Adrenal gland (tissue), 12 donors: ENCODE data around the gene CIB4. TPM values are rescaled to one million over a fixed set of nuclear protein-coding genes. Genes with fewer than 3 reads are reported as not detected.

Source experiments
- DNase-seq, 7 donors: peaks; one replicate each; pipeline ENCODE4 v3.0.0-alpha.2; 2019 to 2020
- H3K27ac ChIP-seq, 5 donors: fragments of 200-600 bp; sonication (generic) in 4 of 5; 1 replicate in 3 of 5; 2 replicates in 2 of 5; pipeline versions ENCODE4 v1.5.1 to v1.8.0; 2016 to 2020; ENCODE audit warnings: mild to moderate bottlenecking in 1 of 5
- H3K27me3 ChIP-seq: fragments of 200-600 bp; 2 replicates; pipeline ENCODE4 v1.8.0; 2021
- H3K36me3 ChIP-seq, 2 donors: fragments of 200-600 bp; replicated peaks in 1 of 2; 1 replicate in 1 of 2; 2 replicates in 1 of 2; pipeline versions ENCODE4 v1.5.1 to v1.8.0; 2018 to 2022
- H3K4me1 ChIP-seq, 2 donors: fragments of 200-600 bp; replicated peaks in 1 of 2; 1 replicate in 1 of 2; 2 replicates in 1 of 2; pipeline versions ENCODE4 v1.5.1 to v1.8.0; 2018 to 2021
- H3K4me3 ChIP-seq, 4 donors: fragments of 200-600 bp; sonication (generic) in 3 of 4; one replicate each; pipeline ENCODE4 v1.5.1; 2016 to 2018
- H3K9me3 ChIP-seq, 3 donors: fragments of 200-600 bp; sonication (generic) in 1 of 3; replicated peaks in 1 of 3; 1 replicate in 2 of 3; 2 replicates in 1 of 3; pipeline versions ENCODE4 v1.5.1 to v1.8.0; 2016 to 2021
- CTCF ChIP-seq, 6 experiments: fragments of 450-650 bp in 4 of 6; fragments of 200-600 bp in 2 of 6; sonication (generic) in 1 of 6; IDR thresholded peaks; 1 replicate in 5 of 6; 2 replicates in 1 of 6; pipeline versions ENCODE4 v1.5.1 to v1.8.0; 2016 to 2021; ENCODE audit warnings: antibody characterized with exemption in 6 of 6, mild to moderate bottlenecking in 2 of 6, moderate library complexity in 1 of 6
- POLR2A ChIP-seq, 2 donors: fragments of 450-650 bp; IDR thresholded peaks; one replicate each; pipeline ENCODE4 v1.6.1; 2017; ENCODE audit warnings: antibody characterized with exemption in 2 of 2, mild to moderate bottlenecking in 2 of 2, moderate library complexity in 1 of 2
- WGBS, 4 donors: extraction: QIAGEN DNeasy Blood & Tissue Kit in 2 of 4; methylation state at CpG; one replicate each; pipeline versions ENCODE4 v1.1.5 to v1.1.7; 2013 to 2017; 5-methylcytosine and 5-hydroxymethylcytosine counted together
- intact Hi-C, 2 donors: fragments of 100-400 bp; cut with DNase I; formaldehyde crosslinking; loops; one replicate each; pipeline versions ENCODE4 v1.14.1 to v1.15.0; 2022 to 2023
- polyA plus RNA-seq, 3 donors: library from polyadenylated mRNA; stranded (reverse); fragments of 200-250 nt in 2 of 3; fragments of 350-450 nt in 1 of 3; fragmentation: Illumina TruSeq in 1 of 3; extraction: RNeasy Lipid Tissue Mini Kit (QIAGEN cat#74804) in 1 of 3; gene quantifications; one replicate each; pipeline ENCODE4 v1.2.3, GENCODE V29; 2013 to 2014
- total RNA-seq, 9 donors: library from RNA; depleted of rRNA in 4 of 9; stranded (reverse); fragments of >200 nt in 4 of 9; fragments of 120-200 nt in 1 of 9; fragmentation: NEBNext Ultra II Directional in 1 of 9; extraction: Animal tissue kit (Norgen Biotek cat#: 25700) in 1 of 9; gene quantifications; one replicate each; pipeline versions ENCODE4 v1.1.0 to v1.2.4, GENCODE V29; 2013 to 2023
- donor health status: healthy with polysubstance abuse.
- donor health status: Bipolar disorder and iron deficiency.
- donor health status: DM: yes; HTN: yes; CAD: no.
- donor health status: DM: no; HTN: no; CAD: no.
- donor health status: DM: no; HTN: no; CAD: no.
- donor health status: DM: yes; HTN: yes; CAD: no.

Gene CIB4
- total and polyA plus RNA-seq, 12 donors = 2.2 to 10.1 (median 3.5) TPM; not detected in 2

- WGBS, 4 donors = 80 to 91% (median 87%) methylated on average over 17 to 20 of the region's 20 CpGs
Measured at GRCh38 chr2:26536371-26537068, 104.6 kb downstream of the CIB4 start.

GRCh38 chr2:26535663-26536275 is 105.4 kb downstream of the CIB4 start:
- no peaks in the 10 kb centered on the region for H3K36me3 ChIP-seq
- WGBS, 4 donors = 68 to 85% (median 81%) methylated on average over 7 to 8 of the region's 8 CpGs
- no peak overlapping the region for H3K27ac ChIP-seq
- H3K9me3 ChIP-seq = no peaks in the 10 kb centered on the region
- TF ChIP-seq CTCF (IDR thresholded peaks at IDR 0.05) = no peak
- no peak for TF ChIP-seq POLR2A (IDR thresholded peaks at IDR 0.05)
- no peaks in the 10 kb centered on the region for H3K27me3 ChIP-seq
- DNase-seq = no peak
- no peaks in the 10 kb centered on the region for H3K4me1 ChIP-seq
- no peak overlapping the region for H3K4me3 ChIP-seq
- intact Hi-C loops = no loop called here

More at GRCh38 chr2:26536371-26537068, 104.6 kb downstream of the CIB4 start:
- Histone ChIP-seq H3K36me3 (no peaks in the 10 kb centered on the region), H3K27ac (no peak overlapping the region), H3K27me3 (no peaks in the 10 kb centered on the region), H3K4me3 (no peak overlapping the region), H3K4me1 (no peaks in the 10 kb centered on the region), H3K9me3 (no peaks in the 10 kb centered on the region)
- intact Hi-C loops = no loop called here
- no peak for DNase-seq
- no peak for TF ChIP-seq POLR2A (IDR thresholded peaks at IDR 0.05)
- TF ChIP-seq CTCF (IDR thresholded peaks at IDR 0.05) = no peak

- TF ChIP-seq CTCF (IDR thresholded peaks at IDR 0.05) = no peak
- TF ChIP-seq POLR2A (IDR thresholded peaks at IDR 0.05) = no peak
- 89 to 94% (median 92%) methylated on average over 12 to 13 of the region's 13 CpGs for WGBS, 4 donors
- Histone ChIP-seq H3K4me3 (no peak overlapping the region), H3K27me3 (no peaks in the 10 kb centered on the region), H3K36me3 (no peaks in the 10 kb centered on the region), H3K27ac (no peak overlapping the region), H3K4me1 (no peaks in the 10 kb centered on the region), H3K9me3 (no peaks in the 10 kb centered on the region)
- intact Hi-C loops = no loop called here
- no peak for DNase-seq
Measured at GRCh38 chr2:26534865-26535662, 106.1 kb downstream of the CIB4 start.
